Measurements from ENCODE around the gene ARHGEF5. TPM values are rescaled to one million over a fixed set of nuclear protein-coding genes. Genes with fewer than 3 reads are reported as not detected.
"Not testable (repeated sequence)": the region's sequence is repeated elsewhere in the genome, so short reads cannot be mapped to it uniquely, and the experiment has no call there.

ARHGEF5 gene
- total RNA-seq (2013; cell fraction: nucleolus; rRNA removed), result 11.0 and 12.1 TPM in 2 replicates
- total RNA-seq (2014; rRNA removed) (6.9 and 7.6 TPM in 2 replicates), total RNA-seq (2014; rRNA removed; fragmentation: Illumina TruSeq; extraction: Trizol) (6.1 and 6.5 TPM in 2 replicates), total RNA-seq (2021) (15.8 and 17.2 TPM in 2 replicates), polyA plus RNA-seq (2011; rRNA removed) (3.2 and 4.2 TPM in 2 replicates), polyA plus RNA-seq (2014; fragmentation: Illumina TruSeq; extraction: Trizol) (8.3 and 11.0 TPM in 2 replicates), polyA plus RNA-seq (2014; fragmentation: Nextera tagmentation; extraction: Ambion mirVana) (1 to 10 TPM; 1.6 to 3.1 TPM), polyA plus RNA-seq (2014; rRNA removed) (11.7 and 14.3 TPM in 2 replicates), polyA plus RNA-seq (2016; fragmentation: Nextera tagmentation; extraction: Ambion mirVana) (1 to 10 TPM; 8.0 to 9.5 TPM), polyA minus RNA-seq (2011; rRNA and poly(A)+ RNA removed) (8.8 and 10.4 TPM in 2 replicates), Bru-seq, nascent RNA (percentile 48 among the genes with signal in this experiment), BruChase-seq, experiment 1, labeled RNA remaining after a 6-hour chase (percentile 51 among the genes with signal in this experiment), BruChase-seq, experiment 2, labeled RNA remaining after a 2-hour chase (percentile 52 among the genes with signal in this experiment)
- 3.3 TPM for polyA plus RNA-seq (2011; ENCODE audit: low read depth)
- polyA plus RNA-seq (2011; cell fraction: cytosol; rRNA removed), result 5.9 and 6.3 TPM in 2 replicates
- polyA plus RNA-seq (2011; cell fraction: nucleus; rRNA removed), result 10.7 and 11.0 TPM in 2 replicates
- polyA plus RNA-seq (2012), result 4.7 and 5.2 TPM in 2 replicates
- polyA minus RNA-seq (2011; cell fraction: cytosol; rRNA and poly(A)+ RNA removed), result 2.0 and 2.4 TPM in 2 replicates
- 7.7 and 14.2 TPM in 2 replicates for polyA minus RNA-seq (2011; cell fraction: nucleus; rRNA and poly(A)+ RNA removed)
- long read RNA-seq, experiment 1, partial matches to known transcripts, result 1 of 1 reads
- long read RNA-seq, experiment 1, other reads (novel, unspliced or antisense), result 0 of 1 reads
- long read RNA-seq, experiment 2, partial matches to known transcripts, result 4 of 7 reads
- long read RNA-seq, experiment 2, other reads (novel, unspliced or antisense), result 3 of 7 reads

- H3K27ac ChIP-seq (ENCODE audit: control insufficient read depth, insufficient read depth); SMC1A ChIA-PET (ENCODE audit: uncharacterized antibody, unreplicated experiment); POLR2A ChIA-PET; CTCF ChIA-PET; in situ Hi-C loops (cut with MboI); H3K4me1 ChIP-seq (ENCODE audit: control insufficient read depth, insufficient read depth, low read length); intact Hi-C loops (cut with micrococcal nuclease; ENCODE audit: unreplicated experiment); FAIRE-seq; H3K4me3 ChIP-seq; H2AFZ ChIP-seq (ENCODE audit: control insufficient read depth, low read depth, low read length); BruUV-seq (replicated peaks); H3K9ac ChIP-seq (ENCODE audit: control insufficient read depth, insufficient read depth, low read length); RAD21 ChIA-PET (ENCODE audit: unreplicated experiment); H3K9me3 ChIP-seq (replicated peaks; ENCODE audit: control insufficient read depth, insufficient read depth, low read length); H3K79me2 ChIP-seq (ENCODE audit: control insufficient read depth, insufficient read depth, low read length); H3K4me2 ChIP-seq (ENCODE audit: control insufficient read depth, insufficient read depth); H3K27me3 ChIP-seq (replicated peaks in 1 of 2; ENCODE audit: control insufficient read depth in 2 of 2, insufficient read depth in 2 of 2, low read length in 1 of 2); DNase-seq (ENCODE audit: low read depth, low spot score); H4K20me1 ChIP-seq (ENCODE audit: control insufficient read depth, insufficient read depth); H3K36me3 ChIP-seq (ENCODE audit: control insufficient read depth in 2 of 2, insufficient read depth in 2 of 2, low read length in 1 of 2): not testable (repeated sequence)
- ATAC-seq, result peak; percentile 85
- WGBS (ENCODE audit: insufficient coverage, insufficient replicate concordance, low lambda C conversion rate, missing lambda C conversion rate), result no CpG with 5 or more reads among the region's 50 CpGs
Observed at GRCh38 chr7:144355176-144355822, at the start of gene ARHGEF5. Gene ARHGEF5 (plus strand): TSS chr7:144355402. CDS start chr7:144362670, 7,268 bp downstream.

GRCh38 chr7:144309702-144310101 lies 45.5 kb upstream of the ARHGEF5 start:
- POLR2A ChIA-PET; ATAC-seq; FAIRE-seq; CTCF ChIA-PET; H3K27ac ChIP-seq (ENCODE audit: control insufficient read depth, insufficient read depth); H3K36me3 ChIP-seq (ENCODE audit: control insufficient read depth in 2 of 2, insufficient read depth in 2 of 2, low read length in 1 of 2); H3K4me3 ChIP-seq; H2AFZ ChIP-seq (ENCODE audit: control insufficient read depth, low read depth, low read length); RAD21 ChIA-PET (ENCODE audit: unreplicated experiment); SMC1A ChIA-PET (ENCODE audit: uncharacterized antibody, unreplicated experiment); H3K27me3 ChIP-seq (replicated peaks in 1 of 2; ENCODE audit: control insufficient read depth in 2 of 2, insufficient read depth in 2 of 2, low read length in 1 of 2); H3K4me1 ChIP-seq (ENCODE audit: control insufficient read depth, insufficient read depth, low read length); H3K79me2 ChIP-seq (ENCODE audit: control insufficient read depth, insufficient read depth, low read length); intact Hi-C loops (cut with micrococcal nuclease; ENCODE audit: unreplicated experiment); H3K4me2 ChIP-seq (ENCODE audit: control insufficient read depth, insufficient read depth); H3K9ac ChIP-seq (ENCODE audit: control insufficient read depth, insufficient read depth, low read length); BruUV-seq (replicated peaks); H4K20me1 ChIP-seq (ENCODE audit: control insufficient read depth, insufficient read depth); DNase-seq (ENCODE audit: low read depth, low spot score); H3K9me3 ChIP-seq (replicated peaks; ENCODE audit: control insufficient read depth, insufficient read depth, low read length); in situ Hi-C loops (cut with MboI): not testable (repeated sequence)
- no CpG with 5 or more reads among the region's 2 CpGs for WGBS (ENCODE audit: insufficient coverage, insufficient replicate concordance, low lambda C conversion rate, missing lambda C conversion rate)

GRCh38 chr7:144311218-144311617 lies 44.0 kb upstream of the ARHGEF5 start:
- DNase-seq (ENCODE audit: low read depth, low spot score); H3K4me2 ChIP-seq (ENCODE audit: control insufficient read depth, insufficient read depth); H3K4me1 ChIP-seq (ENCODE audit: control insufficient read depth, insufficient read depth, low read length); H3K9me3 ChIP-seq (replicated peaks; ENCODE audit: control insufficient read depth, insufficient read depth, low read length); ATAC-seq; BruUV-seq (replicated peaks); H4K20me1 ChIP-seq (ENCODE audit: control insufficient read depth, insufficient read depth); H3K4me3 ChIP-seq; H2AFZ ChIP-seq (ENCODE audit: control insufficient read depth, low read depth, low read length); H3K36me3 ChIP-seq (ENCODE audit: control insufficient read depth in 2 of 2, insufficient read depth in 2 of 2, low read length in 1 of 2); RAD21 ChIA-PET (ENCODE audit: unreplicated experiment); POLR2A ChIA-PET; in situ Hi-C loops (cut with MboI); CTCF ChIA-PET; FAIRE-seq; H3K27me3 ChIP-seq (replicated peaks in 1 of 2; ENCODE audit: control insufficient read depth in 2 of 2, insufficient read depth in 2 of 2, low read length in 1 of 2); H3K79me2 ChIP-seq (ENCODE audit: control insufficient read depth, insufficient read depth, low read length); SMC1A ChIA-PET (ENCODE audit: uncharacterized antibody, unreplicated experiment); H3K9ac ChIP-seq (ENCODE audit: control insufficient read depth, insufficient read depth, low read length); H3K27ac ChIP-seq (ENCODE audit: control insufficient read depth, insufficient read depth); intact Hi-C loops (cut with micrococcal nuclease; ENCODE audit: unreplicated experiment): not testable (repeated sequence)
- no CpG with 5 or more reads among the region's 2 CpGs for WGBS (ENCODE audit: insufficient coverage, insufficient replicate concordance, low lambda C conversion rate, missing lambda C conversion rate)

All from GM12878 (cell line).